NCI-H146 (cell line): Measurements from ENCODE around the gene CCDC144A.
"Not testable (repeated sequence)": the region's sequence is repeated elsewhere in the genome, so short reads cannot be mapped to it uniquely, and the experiment has no call there.

Experiments used
- DNase-seq: peaks from one replicate; lab custom pipeline; 2025; lab: John Stamatoyannopoulos, UW

CCDC144A gene

DNA sequence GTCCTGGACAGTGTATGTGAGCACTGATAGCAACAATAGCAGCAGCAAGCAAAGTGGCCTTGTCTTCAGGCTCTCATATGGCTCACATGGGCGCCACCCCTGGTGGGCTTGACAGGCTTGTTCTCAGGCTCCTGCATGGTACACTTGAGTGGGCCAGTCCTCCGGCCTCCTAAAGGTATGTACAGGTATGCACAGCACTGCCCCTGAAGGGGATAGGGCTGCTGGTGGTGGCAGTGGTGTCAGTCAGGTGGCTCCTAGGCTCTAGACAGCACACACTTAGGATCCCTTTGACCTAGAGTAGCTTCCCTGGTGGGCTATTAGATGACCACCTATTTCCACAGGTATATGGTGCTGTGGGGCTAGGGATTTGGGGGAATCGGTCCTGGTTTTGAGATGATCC, 67.5 kb downstream of the CCDC144A start:
- DNase-seq = not testable (repeated sequence)

- DNase-seq = not testable (repeated sequence)
Measured at GRCh38 chr17:16758177-16758576, 68.1 kb downstream of the CCDC144A start.

GRCh38 chr17:16768290-16769175, 78.5 kb downstream of the CCDC144A start:
- DNase-seq = not testable (repeated sequence)

GRCh38 chr17:16772394-16773145, 82.5 kb downstream of the CCDC144A start:
- DNase-seq = not testable (repeated sequence)

DNA sequence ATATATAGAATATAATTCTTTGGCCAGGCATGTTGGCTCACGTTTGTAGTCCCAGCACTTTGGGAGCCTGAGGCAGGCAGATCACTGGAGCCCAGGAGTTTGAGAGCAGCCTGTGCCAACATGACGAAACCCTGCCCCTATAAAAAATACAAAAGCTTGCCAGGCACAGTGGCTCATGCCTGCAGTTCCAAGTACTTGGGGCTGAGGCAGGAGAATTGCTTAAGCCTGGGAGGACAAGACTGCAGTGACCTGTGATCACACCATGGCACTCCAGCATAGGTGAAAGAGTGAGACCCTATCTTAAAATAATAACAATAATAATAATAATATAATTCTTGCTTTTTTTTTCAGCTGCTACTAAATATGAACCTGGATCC, 83.1 kb downstream of the CCDC144A start:
- not testable (repeated sequence) for DNase-seq

- DNase-seq = not testable (repeated sequence)
Measured at GRCh38 chr17:16787851-16788250, 97.8 kb downstream of the CCDC144A start.

- DNase-seq = not testable (repeated sequence)
Measured at GRCh38 chr17:16788889-16789536, 99.0 kb downstream of the CCDC144A start.

DNA sequence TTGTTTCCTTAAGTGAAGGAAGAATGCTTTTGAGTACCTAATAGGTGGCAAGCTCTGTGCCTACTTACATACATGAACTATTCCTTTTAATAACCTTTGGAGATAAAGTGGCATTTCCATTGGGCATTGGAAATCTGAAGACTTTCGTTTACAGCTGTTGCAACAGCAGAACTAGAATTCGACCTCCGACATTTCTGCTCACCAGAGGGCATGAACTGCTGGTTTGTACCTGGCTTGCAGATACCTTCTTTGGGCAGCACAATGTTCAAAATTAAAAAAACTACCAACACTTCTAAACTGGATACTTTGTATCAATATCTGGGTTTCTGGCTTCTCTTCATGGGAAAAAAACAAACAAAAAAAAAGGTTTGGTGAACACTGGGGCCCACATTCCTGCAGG, 99.6 kb downstream of the CCDC144A start:
- DNase-seq = not testable (repeated sequence)

DNA sequence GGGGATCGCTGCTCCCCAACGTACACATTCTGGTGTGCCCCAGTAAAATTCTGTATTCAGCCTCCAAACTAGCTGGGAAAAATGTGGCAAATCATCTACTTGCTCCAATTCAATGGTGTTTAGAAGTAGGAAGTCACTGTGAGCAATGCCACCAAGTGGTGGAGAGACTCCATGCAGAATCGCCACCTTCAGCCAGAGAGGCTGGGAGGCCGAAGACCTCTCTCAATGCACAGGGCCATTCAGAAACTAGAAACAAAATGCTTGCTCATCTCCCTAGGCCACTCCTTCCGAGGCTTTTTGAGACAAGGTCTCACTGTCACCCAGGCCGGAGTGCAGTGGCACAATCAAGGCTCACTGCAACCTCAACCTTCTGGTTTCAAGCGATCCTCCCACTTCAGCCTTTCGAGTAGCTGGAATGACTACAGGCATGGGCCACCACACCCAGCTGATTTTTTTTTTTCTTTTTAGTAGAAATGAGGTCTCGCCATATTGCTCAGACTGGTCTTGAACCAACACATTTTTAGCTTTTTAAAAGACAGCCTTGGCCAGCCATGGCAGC, 100.4 kb downstream of the CCDC144A start:
- not testable (repeated sequence) for DNase-seq

GRCh38 chr17:16794215-16794614, 104.2 kb downstream of the CCDC144A start:
- DNase-seq = not testable (repeated sequence)

DNA sequence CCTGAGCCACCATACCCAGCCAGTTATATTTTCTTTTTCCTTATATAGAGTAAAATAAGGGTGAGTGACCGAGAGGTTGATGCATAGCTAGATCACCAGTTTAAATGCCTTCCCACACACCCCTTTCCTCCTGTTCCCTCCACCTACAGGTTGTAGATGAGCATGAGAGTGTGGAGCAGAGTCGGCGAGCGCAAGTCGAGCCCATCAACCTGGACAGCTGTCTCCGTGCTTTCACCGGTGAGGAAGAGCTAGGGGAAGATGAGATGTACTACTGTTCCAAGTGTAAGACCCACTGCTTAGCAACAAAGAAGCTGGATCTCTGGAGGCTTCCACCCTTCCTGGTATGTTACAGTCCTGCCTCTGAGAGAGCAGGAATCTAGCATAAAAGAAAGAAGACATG, 105.9 kb downstream of the CCDC144A start:
- DNase-seq = not testable (repeated sequence)

- not testable (repeated sequence) for DNase-seq
Measured at GRCh38 chr17:16804851-16805250, 114.8 kb downstream of the CCDC144A start.

GRCh38 chr17:16806599-16806998, 116.6 kb downstream of the CCDC144A start:
- DNase-seq = not testable (repeated sequence)

DNA sequence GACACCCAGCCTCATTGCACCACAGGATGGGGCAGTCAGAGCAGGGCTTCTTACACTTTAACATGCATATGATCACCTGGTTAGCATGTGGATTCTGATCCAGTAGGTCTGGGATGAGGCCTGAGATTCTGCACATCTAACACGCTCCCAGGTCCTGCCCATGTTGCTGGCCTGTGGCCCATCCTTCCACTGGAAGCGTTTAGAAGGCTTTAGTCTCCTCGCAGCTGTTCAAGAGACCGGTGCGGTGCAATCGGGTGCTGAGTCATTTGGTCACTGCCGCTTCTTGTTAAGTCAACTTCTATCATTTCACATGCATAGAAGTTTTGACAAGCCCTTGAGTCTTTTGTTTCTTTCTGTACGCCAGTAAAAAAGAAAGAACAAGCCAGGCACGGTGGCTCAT, 117.6 kb downstream of the CCDC144A start:
- DNase-seq = not testable (repeated sequence)

- not testable (repeated sequence) for DNase-seq
Measured at GRCh38 chr17:16810236-16810635, 120.2 kb downstream of the CCDC144A start.

GRCh38 chr17:16812126-16812525, 122.1 kb downstream of the CCDC144A start:
- DNase-seq = not testable (repeated sequence)

GRCh38 chr17:16814439-16814838, 124.4 kb downstream of the CCDC144A start:
- DNase-seq = no peak

DNA sequence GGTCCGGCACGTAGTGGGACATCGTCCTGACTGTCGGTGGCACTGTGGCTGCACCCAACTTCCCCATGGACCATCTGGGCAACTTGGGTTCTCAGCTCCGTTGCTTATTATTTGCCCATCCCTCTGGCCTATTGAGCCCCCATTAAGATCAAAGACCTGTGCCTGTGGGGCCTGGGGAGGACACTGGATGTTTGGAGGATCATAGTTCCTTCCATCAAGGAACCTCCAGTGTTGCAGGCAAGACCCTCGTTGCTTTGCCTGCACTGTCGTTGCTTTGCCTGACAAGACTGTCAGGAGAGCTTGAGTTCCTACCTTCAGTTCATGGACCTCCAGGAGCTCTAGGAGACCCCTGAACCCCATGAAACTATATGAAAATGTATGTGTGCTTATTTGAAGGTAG, 127.2 kb downstream of the CCDC144A start:
- no peak for DNase-seq

- DNase-seq = not testable (repeated sequence)
Measured at GRCh38 chr17:16817940-16818339, 127.9 kb downstream of the CCDC144A start.

- DNase-seq = no peak
Measured at GRCh38 chr17:16818340-16818739, 128.3 kb downstream of the CCDC144A start.

GRCh38 chr17:16818821-16819683, 129.0 kb downstream of the CCDC144A start:
- no peak for DNase-seq
